ENCODE measurements around the gene HTT.

The HTT gene

GRCh38 chr4:3174371-3175338 is 100.2 kb downstream of the HTT start:
- no peak for DNase-seq (ENCODE audit: low read depth in 2 of 2)

- DNase-seq (ENCODE audit: low read depth in 2 of 2): no peak
These were observed 102.1 kb downstream of the HTT start for GRCh38 chr4:3176367-3177229.

GRCh38 chr4:3177426-3177825 is 102.9 kb downstream of the HTT start:
- DNase-seq (ENCODE audit: low read depth in 2 of 2): no peak

GRCh38 chr4:3177905-3178304 is 103.4 kb downstream of the HTT start:
- DNase-seq (ENCODE audit: low read depth in 2 of 2): no peak

- no peak for DNase-seq (ENCODE audit: low read depth in 2 of 2)
These were observed 103.9 kb downstream of the HTT start for GRCh38 chr4:3178351-3178750.

- no peak for DNase-seq (ENCODE audit: low read depth in 2 of 2)
These were observed 104.7 kb downstream of the HTT start for GRCh38 chr4:3179126-3179706.

GRCh38 chr4:3183008-3183407 is 108.5 kb downstream of the HTT start:
- DNase-seq (ENCODE audit: low read depth in 2 of 2): no peak

- no peak for DNase-seq (ENCODE audit: low read depth in 2 of 2)
These were observed 110.2 kb downstream of the HTT start for GRCh38 chr4:3184725-3185124.

- no peak for DNase-seq (ENCODE audit: low read depth in 2 of 2)
These were observed 112.1 kb downstream of the HTT start for GRCh38 chr4:3186609-3187008.

GRCh38 chr4:3188118-3188517 is 113.6 kb downstream of the HTT start:
- no peak for DNase-seq (ENCODE audit: low read depth in 2 of 2)

GRCh38 chr4:3189459-3189858 is 115.0 kb downstream of the HTT start:
- no peak for DNase-seq (ENCODE audit: low read depth in 2 of 2)

GRCh38 chr4:3190549-3190948 is 116.1 kb downstream of the HTT start:
- DNase-seq (ENCODE audit: low read depth in 2 of 2): no peak

GRCh38 chr4:3192188-3192587 is 117.7 kb downstream of the HTT start:
- DNase-seq (ENCODE audit: low read depth in 2 of 2): no peak

- DNase-seq (ENCODE audit: low read depth in 2 of 2): no peak
These were observed 118.3 kb downstream of the HTT start for GRCh38 chr4:3192827-3193226.

GRCh38 chr4:3193531-3194203 is 119.2 kb downstream of the HTT start:
- DNase-seq (ENCODE audit: low read depth in 2 of 2): no peak

- DNase-seq (ENCODE audit: low read depth in 2 of 2): no peak
These were observed 122.3 kb downstream of the HTT start for GRCh38 chr4:3196670-3197359.

- no peak for DNase-seq (ENCODE audit: low read depth in 2 of 2)
These were observed 123.1 kb downstream of the HTT start for GRCh38 chr4:3197366-3198105.

- no peak for DNase-seq (ENCODE audit: low read depth in 2 of 2)
These were observed 124.4 kb downstream of the HTT start for GRCh38 chr4:3198906-3199305.

- peak; percentile 44 to 53 for DNase-seq (ENCODE audit: low read depth in 2 of 2)
These were observed 125.4 kb downstream of the HTT start for GRCh38 chr4:3199653-3200422.

Measured in fibroblast of skin of left biceps (primary cell).